SK-N-SH (cell line): Measurements from ENCODE around the gene RGS7.

Experiments
- CHD2 ChIP-seq: fragments of 150-350 bp; IDR thresholded peaks from 2 replicates; pipeline ENCODE4 v1.6.1; 2018; ENCODE audit warnings: low read length; ENCODE audit not compliant: partially characterized antibody
- RCOR1 ChIP-seq: fragments of 150-350 bp; IDR thresholded peaks from 2 replicates; pipeline ENCODE4 v1.6.1; 2017; ENCODE audit warnings: antibody characterized with exemption, low read length
- TF ChIP-seq, protein P1 (sequence below): IDR thresholded peaks from 2 replicates; pipeline ENCODE4 v1.4.0; 2012; ENCODE audit warnings: low read depth

DNA sequence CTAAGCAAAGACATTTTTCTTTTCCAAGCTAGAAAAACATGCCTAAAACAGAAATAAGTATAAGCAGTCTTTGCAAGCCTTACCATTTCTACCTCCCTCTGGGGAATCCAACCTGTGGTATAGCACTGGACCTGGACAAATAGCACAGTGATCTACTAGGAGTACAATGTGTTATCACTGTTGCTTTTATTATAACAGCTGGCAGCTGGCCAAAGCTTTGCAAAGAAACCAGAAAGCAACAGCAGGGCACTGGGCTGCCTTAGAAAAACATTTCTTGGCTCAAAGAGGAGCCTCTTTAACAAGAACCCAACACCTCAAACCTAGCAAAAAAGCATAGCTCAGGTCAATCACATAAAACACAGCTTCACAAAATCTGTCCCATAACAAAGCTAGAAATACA lies 450.5 kb downstream of the RGS7 start:
- TF ChIP-seq RCOR1 (no peak), CHD2 (no peak)
- TF ChIP-seq, protein P1, sequence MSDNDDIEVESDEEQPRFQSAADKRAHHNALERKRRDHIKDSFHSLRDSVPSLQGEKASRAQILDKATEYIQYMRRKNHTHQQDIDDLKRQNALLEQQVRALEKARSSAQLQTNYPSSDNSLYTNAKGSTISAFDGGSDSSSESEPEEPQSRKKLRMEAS = no peak
